ENCODE data around the gene CD86.
"Not testable (repeated sequence)": the region's sequence is repeated elsewhere in the genome, so short reads cannot be mapped to it uniquely, and the experiment has no call there.

The CD86 gene

DNA sequence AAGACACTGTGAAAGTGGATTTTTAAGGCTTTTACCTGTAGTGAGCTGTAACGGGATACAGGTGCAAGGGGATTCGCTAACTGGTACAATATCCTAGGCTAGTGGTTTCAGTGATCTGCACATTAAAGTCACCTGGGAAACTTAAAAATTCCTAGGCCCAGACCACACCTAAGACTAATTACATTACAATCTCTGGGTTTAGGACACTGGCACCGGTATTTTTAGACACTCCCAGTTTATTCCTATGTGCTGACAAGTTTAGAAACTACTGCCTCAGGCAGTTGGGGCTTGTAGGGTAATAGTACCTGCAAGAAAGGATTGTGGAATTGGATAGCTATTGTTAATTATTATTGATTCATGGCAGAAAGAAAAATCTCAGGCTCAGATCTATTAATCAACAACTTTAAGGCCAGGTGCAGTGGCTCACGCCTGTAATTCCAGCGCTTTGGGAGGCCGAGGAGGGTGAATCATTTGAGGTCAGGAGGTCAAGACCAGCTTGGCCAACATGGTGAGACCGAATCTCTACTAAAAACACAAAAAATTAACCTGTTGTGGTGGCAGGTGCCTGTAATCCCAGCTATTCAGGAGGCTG, 77.9 kb downstream of the CD86 start:
- FAIRE-seq (no peak), DNase-seq (ENCODE audit: insufficient read length, low spot score) (no peak)

DNA sequence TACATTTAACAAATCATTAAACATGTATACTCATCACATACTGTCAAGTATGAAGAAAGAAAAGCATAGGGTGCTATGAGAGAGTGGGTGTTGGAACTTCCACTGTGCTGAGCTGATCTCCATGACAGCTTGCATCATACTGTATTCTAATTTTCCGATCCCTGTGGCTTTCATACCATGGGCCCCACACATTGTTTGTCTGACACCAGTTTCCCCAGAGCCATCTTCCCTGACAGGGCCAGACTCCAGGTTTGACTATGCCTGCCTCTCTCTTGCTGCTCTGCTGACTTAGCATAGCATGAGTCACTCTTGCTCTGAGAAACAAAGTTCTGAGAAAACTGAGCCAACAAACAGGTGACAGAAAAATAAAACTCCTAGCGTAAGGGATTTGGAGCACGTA, 91.3 kb downstream of the CD86 start:
- FAIRE-seq = no peak
- DNase-seq (ENCODE audit: insufficient read length, low spot score) = no peak

DNA sequence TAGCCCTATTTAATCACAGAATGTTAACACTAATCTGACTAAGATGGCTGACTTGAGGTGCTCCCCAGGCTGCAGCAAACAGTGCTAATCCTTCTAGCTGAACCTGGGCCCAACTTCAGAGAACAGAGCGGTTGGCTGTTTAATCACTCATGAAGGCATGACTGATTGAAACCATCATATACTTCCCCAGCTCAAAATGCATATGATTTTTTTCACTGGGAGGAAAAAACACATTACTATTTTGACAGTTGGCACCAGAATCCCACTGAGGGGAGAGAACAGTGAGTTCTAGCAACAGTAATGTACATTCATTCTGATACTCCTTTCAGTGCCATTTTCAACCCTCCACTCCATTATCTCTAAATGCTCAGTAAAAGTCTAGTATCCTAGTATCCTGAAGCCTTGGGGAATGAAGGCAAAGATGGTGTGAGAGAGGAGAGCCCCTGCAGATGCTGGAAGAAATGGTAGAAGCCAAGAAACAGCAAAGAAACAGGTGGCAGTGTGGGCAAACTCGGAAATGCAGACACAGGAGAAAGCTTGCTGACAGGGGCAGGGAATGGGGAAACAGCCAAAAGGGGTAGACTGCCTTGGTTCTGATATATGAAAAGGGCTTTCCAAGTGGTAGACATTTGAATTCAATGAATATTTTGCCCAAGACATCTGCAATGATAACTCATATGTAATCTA, 93.9 kb downstream of the CD86 start:
- FAIRE-seq = no peak
- DNase-seq (ENCODE audit: insufficient read length, low spot score) = no peak

DNA sequence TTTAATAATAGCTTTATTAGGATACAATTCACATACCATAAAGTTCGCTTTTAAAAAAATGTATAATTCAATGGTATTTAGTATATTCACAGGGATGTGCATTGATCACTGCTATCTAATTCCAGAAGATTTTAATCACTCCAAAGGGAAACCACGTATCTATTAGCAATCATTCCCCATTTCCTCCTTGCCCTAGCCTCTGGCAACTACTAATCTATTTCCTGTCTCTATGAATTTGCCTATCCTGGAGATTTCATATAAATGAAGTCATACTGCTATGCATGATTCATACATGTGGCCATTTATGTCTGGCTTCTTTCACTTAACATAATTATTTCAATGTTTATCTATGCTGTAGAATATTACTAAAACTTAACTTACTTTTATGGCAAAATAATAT, 96.3 kb downstream of the CD86 start:
- DNase-seq (ENCODE audit: insufficient read length, low spot score) = no peak
- FAIRE-seq = no peak

DNA sequence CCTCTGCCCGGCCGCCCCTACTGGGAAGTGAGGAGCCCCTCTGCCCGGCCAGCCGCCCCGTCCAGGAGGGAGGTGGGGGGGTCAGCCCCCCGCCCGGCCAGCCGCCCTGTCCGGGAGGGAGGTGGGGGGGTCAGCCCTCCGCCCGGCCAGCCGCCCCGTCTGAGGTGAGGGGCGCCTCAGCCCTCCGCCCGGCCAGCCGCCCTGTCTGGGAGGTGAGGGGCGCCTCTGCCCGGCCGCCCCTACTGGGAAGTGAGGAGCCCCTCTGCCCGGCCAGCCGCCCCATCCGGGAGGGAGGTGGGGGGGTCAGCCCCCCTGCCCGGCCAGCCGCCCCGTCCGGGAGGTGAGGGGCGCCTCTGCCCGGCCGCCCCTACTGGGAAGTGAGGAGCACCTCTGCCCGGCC, 109.8 kb downstream of the CD86 start:
- not testable (repeated sequence) for DNase-seq (ENCODE audit: insufficient read length, low spot score); FAIRE-seq

DNA sequence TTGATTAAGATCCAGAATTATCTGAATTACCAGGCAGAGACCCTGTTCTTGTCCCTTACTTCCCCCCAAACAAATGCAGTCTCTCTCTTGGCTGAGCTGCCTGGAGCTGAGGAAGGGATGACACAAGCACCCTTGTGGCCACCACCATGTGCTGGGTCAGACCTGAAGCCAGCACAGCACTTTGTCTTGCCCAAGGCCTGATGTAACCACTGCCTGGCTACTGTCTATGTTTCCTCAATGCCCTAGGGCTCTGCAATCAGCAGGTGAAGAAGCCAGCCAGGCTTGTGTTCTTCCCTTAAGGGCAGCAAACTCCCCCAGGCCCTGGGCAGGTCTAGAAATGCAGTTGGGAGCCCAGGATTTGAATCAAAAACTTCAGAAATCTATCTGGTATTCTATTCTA, 112.5 kb downstream of the CD86 start:
- FAIRE-seq (no peak), DNase-seq (ENCODE audit: insufficient read length, low spot score) (no peak)

DNA sequence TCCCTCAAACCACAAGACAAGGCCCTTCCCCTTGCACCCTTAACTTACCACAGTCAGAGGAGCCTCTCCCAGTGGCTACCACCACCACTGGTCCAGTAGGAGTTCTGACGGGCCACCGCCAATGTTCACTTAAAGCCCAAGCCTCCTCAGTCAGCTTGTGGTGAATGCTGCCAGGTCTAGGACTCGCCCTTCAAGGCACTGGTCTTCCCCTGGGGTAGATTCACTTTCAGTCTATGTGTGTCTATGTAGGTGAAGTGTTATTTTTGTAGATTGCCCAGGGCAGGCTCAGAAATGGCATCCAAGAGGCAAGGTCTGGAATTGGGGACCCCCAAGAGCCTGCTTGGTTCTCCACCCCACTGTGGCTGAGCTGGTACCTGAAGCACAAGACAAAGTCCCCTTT, 112.9 kb downstream of the CD86 start:
- FAIRE-seq = no peak

DNA sequence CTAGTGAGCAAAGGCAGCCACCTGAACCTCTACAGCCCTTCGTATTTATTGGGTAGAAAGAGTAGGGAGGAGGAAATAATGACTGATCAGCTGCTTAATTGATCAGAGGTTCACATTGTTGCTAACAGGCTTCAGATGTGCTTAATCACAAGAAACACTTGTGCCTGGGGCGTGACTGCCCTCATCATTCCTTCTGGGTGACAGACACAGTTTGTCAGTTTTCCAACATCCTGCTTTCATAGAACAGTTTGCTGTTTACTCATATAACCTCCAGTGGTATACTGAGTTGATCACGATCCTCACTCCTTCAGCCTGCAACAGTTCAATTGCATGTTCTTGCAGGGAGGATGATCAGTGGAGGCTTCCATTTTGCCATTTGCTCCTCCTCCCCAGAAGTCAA, 114.7 kb downstream of the CD86 start:
- FAIRE-seq (no peak), DNase-seq (ENCODE audit: insufficient read length, low spot score) (no peak)

More for the DNA sequence above, 112.9 kb downstream of the CD86 start:
- DNase-seq (ENCODE audit: insufficient read length, low spot score) = no peak

Data from HTR-8/SVneo (cell line).